Endothelial cell of umbilical vein (primary cell): Measurements from ENCODE around the gene DDX42. TPM values are rescaled to one million over a fixed set of nuclear protein-coding genes. Genes with fewer than 3 reads are reported as not detected.

Experiments
- BruUV-seq: library from RNA; stranded (reverse); fragments of 400-500 nt; replicated peaks from 2 replicates; lab custom pipeline; 2021; lab: Mats Ljungman, UMichigan
- CTCF ChIA-PET: fragments of 300-600, 350-600 bp; sonication (Branson Sonifier 250); formaldehyde crosslinking; loops from one replicate; lab custom pipeline; 2021; ENCODE audit warnings: antibody characterized with exemption, inconsistent platforms; lab: Charles Lee
- POLR2A ChIA-PET: fragments of 300-600, 350-600 bp; sonication (Branson Sonifier 250); formaldehyde crosslinking; loops from one replicate; lab custom pipeline; 2021; ENCODE audit warnings: antibody characterized with exemption, inconsistent platforms; lab: Charles Lee
- DNase-seq: peaks from one replicate; pipeline ENCODE4 v3.0.0-alpha.2; 2011; ENCODE audit warnings: low read depth, low spot score
- FAIRE-seq: peaks from 2 replicates; lab custom pipeline; 2011; peaks lifted over from hg19 to GRCh38; lab: Jason Lieb, UNC
- H2AFZ ChIP-seq: 2 replicates; pipeline ENCODE4 v1.6.0; 2012; ENCODE audit warnings: low read depth, low read length, control low read depth, inconsistent platforms
- H3K27ac ChIP-seq: 2 replicates; pipeline ENCODE4 v1.5.1; 2011; ENCODE audit warnings: low read depth, mild to moderate bottlenecking, control low read depth, low read length, moderate library complexity; ENCODE audit not compliant: insufficient read depth
- H3K27me3 ChIP-seq, 2 experiments: 2 replicates each; pipeline versions ENCODE4 v1.6.0 to v1.6.1; 2011; ENCODE audit warnings: low read length in 2 of 2, mixed read lengths in 1 of 2; ENCODE audit not compliant: control insufficient read depth in 2 of 2, insufficient read depth in 2 of 2
- H3K36me3 ChIP-seq, 2 experiments: 2 replicates in 1 of 2; 3 replicates in 1 of 2; pipeline ENCODE4 v1.5.1; 2011; ENCODE audit warnings: low read length in 2 of 2, mild to moderate bottlenecking in 1 of 2, moderate library complexity in 1 of 2; ENCODE audit not compliant: control insufficient read depth in 2 of 2, insufficient read depth in 2 of 2; ENCODE audit errors: extremely low read depth in 1 of 2
- H3K4me1 ChIP-seq: 3 replicates; pipeline ENCODE4 v1.5.1; 2011; ENCODE audit warnings: mild to moderate bottlenecking, low read length; ENCODE audit not compliant: control insufficient read depth, insufficient read depth; ENCODE audit errors: extremely low read depth
- H3K4me2 ChIP-seq: 2 replicates; pipeline ENCODE4 v1.6.1; 2011; ENCODE audit warnings: low read length, control low read depth, mixed read lengths; ENCODE audit not compliant: insufficient read depth
- H3K4me3 ChIP-seq, 3 experiments: fragments of 200-600 bp in 1 of 3; sonication (generic), shearing (Covaris generic) in 1 of 3; replicated peaks in 1 of 3; 2 replicates each; pipeline ENCODE4 v1.5.1; 2011 to 2016; ENCODE audit warnings: control low read depth in 3 of 3, low read length in 3 of 3, mild to moderate bottlenecking in 2 of 3, inconsistent platforms in 1 of 3, low read depth in 1 of 3, moderate library complexity in 1 of 3; ENCODE audit not compliant: insufficient read depth in 1 of 3
- H3K79me2 ChIP-seq: 2 replicates; pipeline ENCODE4 v1.6.0; 2012; ENCODE audit warnings: low read length, inconsistent platforms; ENCODE audit not compliant: control insufficient read depth, insufficient read depth
- H3K9ac ChIP-seq: replicated peaks from 2 replicates; pipeline ENCODE3; 2011; ENCODE audit warnings: low read length, control low read depth; ENCODE audit not compliant: insufficient read depth; ENCODE audit errors: extremely low read depth
- H3K9me1 ChIP-seq: replicated peaks from 3 replicates; pipeline ENCODE4 v1.6.0; 2011; ENCODE audit warnings: mild to moderate bottlenecking, low read length; ENCODE audit not compliant: control insufficient read depth, insufficient read depth; ENCODE audit errors: extremely low read depth
- H3K9me3 ChIP-seq: replicated peaks from 2 replicates; pipeline ENCODE4 v1.5.1; 2012; ENCODE audit warnings: low read length, inconsistent platforms; ENCODE audit not compliant: control insufficient read depth, insufficient read depth
- H4K20me1 ChIP-seq: replicated peaks from 2 replicates; pipeline ENCODE3; 2011; ENCODE audit warnings: mild to moderate bottlenecking, low read length; ENCODE audit not compliant: control insufficient read depth, insufficient read depth; ENCODE audit errors: extremely low read depth
- EZH2 ChIP-seq: IDR thresholded peaks from 2 replicates; pipeline ENCODE4 v1.6.1; 2012; ENCODE audit warnings: borderline replicate concordance, low read depth, mild to moderate bottlenecking, moderate library complexity, low read length, inconsistent platforms; ENCODE audit not compliant: severe bottlenecking
- FOS ChIP-seq: IDR thresholded peaks from 2 replicates; pipeline ENCODE4 v1.6.1; 2011; ENCODE audit warnings: mild to moderate bottlenecking, low read length, moderate library complexity, borderline replicate concordance; ENCODE audit not compliant: insufficient read depth
- GATA2 ChIP-seq: IDR thresholded peaks from 2 replicates; pipeline ENCODE4 v1.7.0; 2011; ENCODE audit warnings: low read depth, mild to moderate bottlenecking, moderate library complexity, mixed read lengths, low read length; ENCODE audit not compliant: insufficient read length, insufficient read depth
- JUN ChIP-seq: IDR thresholded peaks from 2 replicates; pipeline ENCODE4 v1.6.1; 2011; ENCODE audit warnings: borderline replicate concordance, low read depth; ENCODE audit not compliant: insufficient read length, insufficient read depth
- MAX ChIP-seq: IDR thresholded peaks from 2 replicates; pipeline ENCODE4 v1.6.1; 2011; ENCODE audit not compliant: insufficient read depth, insufficient read length
- MYC ChIP-seq: IDR thresholded peaks from one replicate; pipeline ENCODE4 v1.6.1; 2011; ENCODE audit warnings: mild to moderate bottlenecking, low read depth, low read length
- POLR2A ChIP-seq: IDR thresholded peaks from 2 replicates; pipeline ENCODE4 v1.6.1; 2012; ENCODE audit warnings: low read depth, mild to moderate bottlenecking, control low read depth, low read length
- POLR2AphosphoS5 ChIP-seq: IDR thresholded peaks from 2 replicates; pipeline ENCODE4 v1.6.1; 2012; ENCODE audit warnings: low read depth, mild to moderate bottlenecking, control low read depth, low read length, moderate library complexity; ENCODE audit not compliant: insufficient read depth
- dilution Hi-C: fragments of 300-500 bp; cut with MboI; formaldehyde crosslinking; loops from one replicate; pipeline ENCODE4 v1.15.0; 2019; ENCODE audit warnings: low sequenced_read_pairs; ENCODE audit not compliant: extremely low pct_ligation_motif_present
- intact Hi-C: fragments of 100-400 bp; cut with micrococcal nuclease; formaldehyde crosslinking; loops from one replicate; pipeline ENCODE4 v1.10.0; 2022
- polyA plus RNA-seq, 4 experiments: library from polyadenylated mRNA; depleted of rRNA in 3 of 4; stranded (reverse) in 3 of 4; unstranded in 1 of 4; fragments of >200 nt; gene quantifications; 2 replicates each; pipeline versions ENCODE4 v1.2.1 to v1.2.3, GENCODE V29; 2011 to 2012; ENCODE audit warnings: missing spikeins in 1 of 4
- total RNA-seq: library from RNA; stranded (reverse); gene quantifications from 2 replicates; pipeline ENCODE4 v1.2.3, GENCODE V29; 2021
- TF ChIP-seq, protein P1 (sequence below), 2 donors: IDR thresholded peaks; 1 replicate in 1 of 2; 2 replicates in 1 of 2; pipeline ENCODE4 v1.5.1; 2011; ENCODE audit warnings: low read length in 2 of 2, mild to moderate bottlenecking in 2 of 2, moderate library complexity in 2 of 2, control low read depth in 1 of 2, inconsistent platforms in 1 of 2, low read depth in 1 of 2; ENCODE audit not compliant: insufficient read depth in 1 of 2; ENCODE audit errors: extremely low read depth in 1 of 2

Gene DDX42
- total and polyA plus RNA-seq, 2 donors (not counting 3 experiments of a cell fraction or from before 2014, with no cell fraction given) = 48.1 to 124 TPM

- Histone ChIP-seq H3K36me3 (peaks cover 59 to 69% of the 10 kb centered on the region in 2 experiments), H3K4me2 (no peak overlapping the region), H2AFZ (no peak overlapping the region), H3K9me1 (no peaks in the 10 kb centered on the region), H3K27ac (no peak overlapping the region), H3K4me3 (no peak overlapping the region), H3K9ac (no peak overlapping the region), H4K20me1 (no peaks in the 10 kb centered on the region), H3K27me3 (no peaks in the 10 kb centered on the region), H3K79me2 (peaks cover 22% of the 10 kb centered on the region), H3K9me3 (no peaks in the 10 kb centered on the region), H3K4me1 (peaks cover 11% of the 10 kb centered on the region)
- no peak for DNase-seq
- ChIA-PET CTCF (no interaction called here), POLR2A (no interaction called here)
- FAIRE-seq = no peak
- TF ChIP-seq MAX (no peak), FOS (no peak), POLR2A (no peak), MYC (no peak), EZH2 (no peak), JUN (no peak), GATA2 (no peak), POLR2AphosphoS5 (no peak)
- TF ChIP-seq, protein P1, sequence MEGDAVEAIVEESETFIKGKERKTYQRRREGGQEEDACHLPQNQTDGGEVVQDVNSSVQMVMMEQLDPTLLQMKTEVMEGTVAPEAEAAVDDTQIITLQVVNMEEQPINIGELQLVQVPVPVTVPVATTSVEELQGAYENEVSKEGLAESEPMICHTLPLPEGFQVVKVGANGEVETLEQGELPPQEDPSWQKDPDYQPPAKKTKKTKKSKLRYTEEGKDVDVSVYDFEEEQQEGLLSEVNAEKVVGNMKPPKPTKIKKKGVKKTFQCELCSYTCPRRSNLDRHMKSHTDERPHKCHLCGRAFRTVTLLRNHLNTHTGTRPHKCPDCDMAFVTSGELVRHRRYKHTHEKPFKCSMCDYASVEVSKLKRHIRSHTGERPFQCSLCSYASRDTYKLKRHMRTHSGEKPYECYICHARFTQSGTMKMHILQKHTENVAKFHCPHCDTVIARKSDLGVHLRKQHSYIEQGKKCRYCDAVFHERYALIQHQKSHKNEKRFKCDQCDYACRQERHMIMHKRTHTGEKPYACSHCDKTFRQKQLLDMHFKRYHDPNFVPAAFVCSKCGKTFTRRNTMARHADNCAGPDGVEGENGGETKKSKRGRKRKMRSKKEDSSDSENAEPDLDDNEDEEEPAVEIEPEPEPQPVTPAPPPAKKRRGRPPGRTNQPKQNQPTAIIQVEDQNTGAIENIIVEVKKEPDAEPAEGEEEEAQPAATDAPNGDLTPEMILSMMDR (IDR thresholded peaks at IDR 0.05; ENCODE audit: extremely low read depth in 1 of 2, insufficient read depth in 1 of 2, low read depth in 1 of 2, low read length in 2 of 2) = no peak
- dilution Hi-C loops (no loop called here), intact Hi-C loops (loop anchor here (10.0 kb wide), 1 partner anchor 1247 kb away; no protein-coding TSS in a partner anchor)
- no TSS peak for BruUV-seq
Observed at GRCh38 chr17:63821804-63822203, 47.8 kb downstream of the DDX42 start.
